ENCODE data around the gene STOX2. TPM values are rescaled to one million over a fixed set of nuclear protein-coding genes. Genes with fewer than 3 reads are reported as not detected.

Gene STOX2
- total and polyA plus RNA-seq, 10 of the 15 experiments (the other 5 are each of a cell fraction or from before 2014, with no cell fraction given): 0.01 to 1.2 (median 0.18) TPM; not detected in 4

DNA sequence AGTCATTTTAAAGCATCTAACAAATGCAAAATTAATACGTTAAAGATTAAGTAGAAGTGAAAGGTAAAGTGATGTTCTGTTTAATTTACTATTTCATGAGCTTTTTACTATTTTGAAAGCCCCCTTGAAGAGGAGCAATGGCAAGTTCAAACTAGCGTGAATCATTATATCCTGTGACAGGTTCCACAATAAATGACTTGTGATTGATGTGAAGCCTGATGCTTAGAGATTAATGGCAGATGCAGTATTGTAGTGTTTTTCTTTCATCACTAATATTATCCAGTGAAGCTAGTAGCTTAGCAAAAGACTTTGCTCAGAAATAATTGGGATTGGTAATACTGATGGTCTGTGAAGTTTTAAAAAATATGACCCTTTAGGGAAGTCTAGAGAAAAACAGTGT is 57.3 kb downstream of the STOX2 start:
- H3K36me3 ChIP-seq (ENCODE audit: control insufficient read depth in 2 of 2, insufficient read depth in 2 of 2, low read length in 1 of 2): no peaks in the 10 kb centered on the region
- ChIA-PET RAD21 (ENCODE audit: unreplicated experiment) (no interaction called here), POLR2A (no interaction called here), SMC1A (ENCODE audit: uncharacterized antibody, unreplicated experiment) (no interaction called here), CTCF (interaction anchor here (0.6 kb wide), 1 partner anchor 14 kb away, joined by 4 read pairs; no protein-coding TSS in a partner anchor)
- DNase-seq (ENCODE audit: low read depth, low spot score) (no peak), ATAC-seq (no peak), FAIRE-seq (no peak)
- no peaks in the 10 kb centered on the region; the same call in 2 of the 3 replicates for H3K9me3 ChIP-seq (replicated peaks; ENCODE audit: control insufficient read depth, insufficient read depth, low read length)
- H3K4me2 ChIP-seq (ENCODE audit: control insufficient read depth, insufficient read depth): no peak overlapping the region
- in situ Hi-C loops (cut with MboI): no loop called here
- 19% methylated on average over 2 of the region's 2 CpGs for WGBS (ENCODE audit: insufficient coverage, insufficient replicate concordance, low lambda C conversion rate, missing lambda C conversion rate)
- no peak overlapping the region for H3K9ac ChIP-seq (ENCODE audit: control insufficient read depth, insufficient read depth, low read length)
- intact Hi-C loops (cut with micrococcal nuclease; ENCODE audit: unreplicated experiment): no loop called here
- peaks cover 0 to 1% of the 10 kb centered on the region in 2 experiments; a peak in 2 of 4 replicates for H3K27me3 ChIP-seq (replicated peaks in 1 of 2; ENCODE audit: control insufficient read depth in 2 of 2, insufficient read depth in 2 of 2, low read length in 1 of 2)
- TF ChIP-seq ZSCAN29 (IDR thresholded peaks at IDR 0.05) (no peak), EGR1 (IDR thresholded peaks at IDR 0.05; ENCODE audit: borderline replicate concordance in 1 of 2, low read depth in 2 of 2, low read length in 2 of 2) (no peak)
- TF ChIP-seq, protein P1, sequence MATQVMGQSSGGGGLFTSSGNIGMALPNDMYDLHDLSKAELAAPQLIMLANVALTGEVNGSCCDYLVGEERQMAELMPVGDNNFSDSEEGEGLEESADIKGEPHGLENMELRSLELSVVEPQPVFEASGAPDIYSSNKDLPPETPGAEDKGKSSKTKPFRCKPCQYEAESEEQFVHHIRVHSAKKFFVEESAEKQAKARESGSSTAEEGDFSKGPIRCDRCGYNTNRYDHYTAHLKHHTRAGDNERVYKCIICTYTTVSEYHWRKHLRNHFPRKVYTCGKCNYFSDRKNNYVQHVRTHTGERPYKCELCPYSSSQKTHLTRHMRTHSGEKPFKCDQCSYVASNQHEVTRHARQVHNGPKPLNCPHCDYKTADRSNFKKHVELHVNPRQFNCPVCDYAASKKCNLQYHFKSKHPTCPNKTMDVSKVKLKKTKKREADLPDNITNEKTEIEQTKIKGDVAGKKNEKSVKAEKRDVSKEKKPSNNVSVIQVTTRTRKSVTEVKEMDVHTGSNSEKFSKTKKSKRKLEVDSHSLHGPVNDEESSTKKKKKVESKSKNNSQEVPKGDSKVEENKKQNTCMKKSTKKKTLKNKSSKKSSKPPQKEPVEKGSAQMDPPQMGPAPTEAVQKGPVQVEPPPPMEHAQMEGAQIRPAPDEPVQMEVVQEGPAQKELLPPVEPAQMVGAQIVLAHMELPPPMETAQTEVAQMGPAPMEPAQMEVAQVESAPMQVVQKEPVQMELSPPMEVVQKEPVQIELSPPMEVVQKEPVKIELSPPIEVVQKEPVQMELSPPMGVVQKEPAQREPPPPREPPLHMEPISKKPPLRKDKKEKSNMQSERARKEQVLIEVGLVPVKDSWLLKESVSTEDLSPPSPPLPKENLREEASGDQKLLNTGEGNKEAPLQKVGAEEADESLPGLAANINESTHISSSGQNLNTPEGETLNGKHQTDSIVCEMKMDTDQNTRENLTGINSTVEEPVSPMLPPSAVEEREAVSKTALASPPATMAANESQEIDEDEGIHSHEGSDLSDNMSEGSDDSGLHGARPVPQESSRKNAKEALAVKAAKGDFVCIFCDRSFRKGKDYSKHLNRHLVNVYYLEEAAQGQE (IDR thresholded peaks at IDR 0.05; ENCODE audit: low read depth, low read length): no peak
- no peak overlapping the region for H3K27ac ChIP-seq (ENCODE audit: control insufficient read depth, insufficient read depth)
- H2AFZ ChIP-seq (ENCODE audit: control insufficient read depth, low read depth, low read length): no peak overlapping the region
- no peaks in the 10 kb centered on the region for H4K20me1 ChIP-seq (ENCODE audit: control insufficient read depth, insufficient read depth)
- no peak overlapping the region for H3K4me3 ChIP-seq
- no peaks in the 10 kb centered on the region for H3K4me1 ChIP-seq (ENCODE audit: control insufficient read depth, insufficient read depth, low read length)
- BruUV-seq (replicated peaks): no TSS peak
- no peaks in the 10 kb centered on the region for H3K79me2 ChIP-seq (ENCODE audit: control insufficient read depth, insufficient read depth, low read length)

DNA sequence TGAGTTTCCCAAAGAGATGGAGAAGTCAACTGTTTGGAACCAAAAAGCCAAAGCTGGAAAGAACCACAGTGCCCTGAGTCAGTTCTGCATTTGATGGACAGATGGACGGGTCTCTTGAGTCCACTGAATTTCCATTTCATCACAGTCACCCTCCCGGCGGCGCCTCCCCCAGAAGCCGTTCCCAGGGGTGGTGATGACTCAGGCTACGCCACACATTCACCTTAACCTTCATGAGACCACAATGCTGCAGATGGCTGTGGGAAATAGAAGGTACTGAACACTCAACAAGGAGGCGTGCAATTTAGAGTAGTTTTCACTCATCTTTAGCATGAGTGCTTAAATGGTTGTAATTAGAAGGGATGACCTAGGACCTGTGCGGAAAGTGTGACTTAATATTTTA is 61.3 kb downstream of the STOX2 start:
- no peaks in the 10 kb centered on the region for H3K4me1 ChIP-seq (ENCODE audit: control insufficient read depth, insufficient read depth, low read length)
- FAIRE-seq: no peak
- BruUV-seq (replicated peaks): no TSS peak
- no peak for TF ChIP-seq NFYB (IDR thresholded peaks at IDR 0.05; ENCODE audit: insufficient read depth, low read depth, low read length)
- ChIA-PET RAD21 (ENCODE audit: unreplicated experiment) (no interaction called here), POLR2A (no interaction called here), CTCF (no interaction called here), SMC1A (ENCODE audit: uncharacterized antibody, unreplicated experiment) (no interaction called here)
- no peak overlapping the region for H2AFZ ChIP-seq (ENCODE audit: control insufficient read depth, low read depth, low read length)
- no peak overlapping the region for H3K4me3 ChIP-seq
- no peak overlapping the region for H3K27ac ChIP-seq (ENCODE audit: control insufficient read depth, insufficient read depth)
- H3K27me3 ChIP-seq (replicated peaks in 1 of 2; ENCODE audit: control insufficient read depth in 2 of 2, insufficient read depth in 2 of 2, low read length in 1 of 2): peaks cover 0 to 1% of the 10 kb centered on the region in 2 experiments; a peak in 2 of 4 replicates
- no peak overlapping the region for H3K4me2 ChIP-seq (ENCODE audit: control insufficient read depth, insufficient read depth)
- WGBS (ENCODE audit: insufficient coverage, insufficient replicate concordance, low lambda C conversion rate, missing lambda C conversion rate): 48% methylated on average over 8 of the region's 8 CpGs
- in situ Hi-C loops (cut with MboI): no loop called here
- no peaks in the 10 kb centered on the region for H3K36me3 ChIP-seq (ENCODE audit: control insufficient read depth in 2 of 2, insufficient read depth in 2 of 2, low read length in 1 of 2)
- H4K20me1 ChIP-seq (ENCODE audit: control insufficient read depth, insufficient read depth): no peaks in the 10 kb centered on the region
- no peak overlapping the region for H3K9ac ChIP-seq (ENCODE audit: control insufficient read depth, insufficient read depth, low read length)
- no peak for ATAC-seq
- H3K9me3 ChIP-seq (replicated peaks; ENCODE audit: control insufficient read depth, insufficient read depth, low read length): no peaks in the 10 kb centered on the region; the same call in 2 of the 3 replicates
- DNase-seq (ENCODE audit: low read depth, low spot score): no peak
- intact Hi-C loops (cut with micrococcal nuclease; ENCODE audit: unreplicated experiment): no loop called here
- no peaks in the 10 kb centered on the region for H3K79me2 ChIP-seq (ENCODE audit: control insufficient read depth, insufficient read depth, low read length)

Data from GM12878 (cell line).